Measurements from ENCODE around the gene CD79B.
"Not testable (repeated sequence)": the region's sequence is repeated elsewhere in the genome, so short reads cannot be mapped to it uniquely, and the experiment has no call there.

- not testable (repeated sequence) for TF ChIP-seq GATA2, GATA3 (IDR thresholded peaks at IDR 0.05; ENCODE audit: low read depth, low read length)
Measured at GRCh38 chr17:63918789-63919305, 13.3 kb downstream of the CD79B start, which contains the start of gene GH1.

Data from SH-SY5Y (cell line).